Activated naive CD4-positive, alpha-beta T cell treated with anti-CD3 and anti-CD28 coated beads, Interleukin-2, amount 50 U/mL, for 24 hours (primary cell): Measurements from ENCODE around the gene PPM1K.
A peak's percentile ranks its signal among the peaks of the same experiment; 100 is the strongest.

Experiments
- H3K27ac Mint-ChIP-seq: one replicate; pipeline ENCODE4 v1.8.0; 2021; ENCODE audit warnings: mild to moderate bottlenecking, mixed read lengths
- H3K27me3 Mint-ChIP-seq: one replicate; pipeline ENCODE4 v1.8.0; 2021; ENCODE audit warnings: mixed read lengths
- H3K36me3 Mint-ChIP-seq: one replicate; pipeline ENCODE4 v1.8.0; 2021; ENCODE audit warnings: mixed read lengths
- H3K4me1 Mint-ChIP-seq: one replicate; pipeline ENCODE4 v1.8.0; 2021; ENCODE audit warnings: mixed read lengths
- H3K4me3 Mint-ChIP-seq: one replicate; pipeline ENCODE4 v1.8.0; 2021; ENCODE audit warnings: mild to moderate bottlenecking, mixed read lengths
- H3K9me3 Mint-ChIP-seq: one replicate; pipeline ENCODE4 v1.8.0; 2021; ENCODE audit warnings: mixed read lengths

Gene PPM1K

GRCh38 chr4:88286897-88287296 is 2.5 kb upstream of the PPM1K start:
- Mint-ChIP-seq H3K36me3 (peaks cover 4% of the 10 kb centered on the region), H3K4me3 (no peak overlapping the region), H3K9me3 (no peaks in the 10 kb centered on the region), H3K4me1 (peaks cover 28% of the 10 kb centered on the region), H3K27ac (no peak overlapping the region), H3K27me3 (no peaks in the 10 kb centered on the region)

- Mint-ChIP-seq H3K9me3 (no peaks in the 10 kb centered on the region), H3K4me3 (peak overlapping the region; percentile 99), H3K36me3 (peaks cover 4% of the 10 kb centered on the region), H3K4me1 (peaks cover 43% of the 10 kb centered on the region), H3K27me3 (no peaks in the 10 kb centered on the region), H3K27ac (peak overlapping the region; percentile 99)
Observed at GRCh38 chr4:88285235-88285653, 883 bp upstream of the PPM1K start.

- peaks cover 52% of the 10 kb centered on the region for H3K4me1 Mint-ChIP-seq
- H3K36me3 Mint-ChIP-seq, result peaks cover 4% of the 10 kb centered on the region
- peak overlapping the region; percentile 99 for H3K4me3 Mint-ChIP-seq
- no peaks in the 10 kb centered on the region for H3K9me3 Mint-ChIP-seq
- peak overlapping the region; percentile 100 for H3K27ac Mint-ChIP-seq
- no peaks in the 10 kb centered on the region for H3K27me3 Mint-ChIP-seq
Observed at GRCh38 chr4:88283661-88284438, 511 bp downstream of the PPM1K start.

GRCh38 chr4:88280228-88280795 is 4.0 kb downstream of the PPM1K start:
- Mint-ChIP-seq H3K4me3 (peak overlapping the region; percentile 38), H3K4me1 (peaks cover 71% of the 10 kb centered on the region), H3K27ac (peak overlapping the region; percentile 47), H3K36me3 (peaks cover 11% of the 10 kb centered on the region), H3K27me3 (no peaks in the 10 kb centered on the region), H3K9me3 (no peaks in the 10 kb centered on the region)

- no peak overlapping the region for H3K4me3 Mint-ChIP-seq
- H3K4me1 Mint-ChIP-seq, result peaks cover 70% of the 10 kb centered on the region
- H3K27me3 Mint-ChIP-seq, result no peaks in the 10 kb centered on the region
- no peaks in the 10 kb centered on the region for H3K9me3 Mint-ChIP-seq
- no peak overlapping the region for H3K27ac Mint-ChIP-seq
- peaks cover 11% of the 10 kb centered on the region for H3K36me3 Mint-ChIP-seq
Observed at GRCh38 chr4:88277711-88278225, 6.6 kb downstream of the PPM1K start.

- Mint-ChIP-seq H3K9me3 (no peaks in the 10 kb centered on the region), H3K36me3 (peaks cover 11% of the 10 kb centered on the region), H3K4me1 (peaks cover 67% of the 10 kb centered on the region), H3K27ac (peak overlapping the region; percentile 62), H3K27me3 (no peaks in the 10 kb centered on the region), H3K4me3 (no peak overlapping the region)
Observed at GRCh38 chr4:88276952-88277710, 7.2 kb downstream of the PPM1K start.

- no peak overlapping the region for H3K4me3 Mint-ChIP-seq
- peaks cover 13% of the 10 kb centered on the region for H3K36me3 Mint-ChIP-seq
- H3K27ac Mint-ChIP-seq, result no peak overlapping the region
Observed at GRCh38 chr4:88275949-88276515, 8.3 kb downstream of the PPM1K start.

GRCh38 chr4:88275516-88275915 is 8.8 kb downstream of the PPM1K start:
- Mint-ChIP-seq H3K27ac (no peak overlapping the region), H3K4me3 (no peak overlapping the region), H3K4me1 (peaks cover 60% of the 10 kb centered on the region), H3K9me3 (no peaks in the 10 kb centered on the region), H3K27me3 (no peaks in the 10 kb centered on the region), H3K36me3 (peaks cover 13% of the 10 kb centered on the region)

More at GRCh38 chr4:88275949-88276515, 8.3 kb downstream of the PPM1K start:
- no peaks in the 10 kb centered on the region for H3K27me3 Mint-ChIP-seq
- peaks cover 65% of the 10 kb centered on the region for H3K4me1 Mint-ChIP-seq
- no peaks in the 10 kb centered on the region for H3K9me3 Mint-ChIP-seq

- Mint-ChIP-seq H3K27me3 (no peaks in the 10 kb centered on the region), H3K4me3 (no peak overlapping the region), H3K4me1 (peaks cover 13% of the 10 kb centered on the region), H3K9me3 (no peaks in the 10 kb centered on the region), H3K27ac (no peak overlapping the region), H3K36me3 (peaks cover 6% of the 10 kb centered on the region)
Observed at GRCh38 chr4:88268913-88269312, 15.4 kb downstream of the PPM1K start.

- no peaks in the 10 kb centered on the region for H3K9me3 Mint-ChIP-seq
- no peaks in the 10 kb centered on the region for H3K4me1 Mint-ChIP-seq
- no peaks in the 10 kb centered on the region for H3K27me3 Mint-ChIP-seq
- H3K36me3 Mint-ChIP-seq, result peaks cover 13% of the 10 kb centered on the region
- no peak overlapping the region for H3K27ac Mint-ChIP-seq
- no peak overlapping the region for H3K4me3 Mint-ChIP-seq
Observed at GRCh38 chr4:88264336-88264735, 20.0 kb downstream of the PPM1K start.

- peaks cover 9% of the 10 kb centered on the region for H3K36me3 Mint-ChIP-seq
- H3K27me3 Mint-ChIP-seq, result no peaks in the 10 kb centered on the region
- no peaks in the 10 kb centered on the region for H3K9me3 Mint-ChIP-seq
- H3K4me3 Mint-ChIP-seq, result no peak overlapping the region
- no peak overlapping the region for H3K27ac Mint-ChIP-seq
- H3K4me1 Mint-ChIP-seq, result no peaks in the 10 kb centered on the region
Observed at GRCh38 chr4:88257726-88258125, 26.6 kb downstream of the PPM1K start.

GRCh38 chr4:88255111-88255510 is 29.2 kb downstream of the PPM1K start:
- no peaks in the 10 kb centered on the region for H3K27me3 Mint-ChIP-seq
- no peak overlapping the region for H3K4me3 Mint-ChIP-seq
- H3K4me1 Mint-ChIP-seq, result no peaks in the 10 kb centered on the region
- no peak overlapping the region for H3K27ac Mint-ChIP-seq
- H3K9me3 Mint-ChIP-seq, result no peaks in the 10 kb centered on the region
- no peaks in the 10 kb centered on the region for H3K36me3 Mint-ChIP-seq

GRCh38 chr4:88251924-88252323 is 32.4 kb downstream of the PPM1K start:
- no peak overlapping the region for H3K27ac Mint-ChIP-seq
- no peaks in the 10 kb centered on the region for H3K4me1 Mint-ChIP-seq
- no peak overlapping the region for H3K4me3 Mint-ChIP-seq
- H3K9me3 Mint-ChIP-seq, result no peaks in the 10 kb centered on the region
- H3K27me3 Mint-ChIP-seq, result no peaks in the 10 kb centered on the region
- H3K36me3 Mint-ChIP-seq, result no peaks in the 10 kb centered on the region

GRCh38 chr4:88247148-88247547 is 37.2 kb downstream of the PPM1K start:
- Mint-ChIP-seq H3K27me3 (no peaks in the 10 kb centered on the region), H3K4me3 (no peak overlapping the region), H3K4me1 (peaks cover 15% of the 10 kb centered on the region), H3K27ac (no peak overlapping the region), H3K9me3 (no peaks in the 10 kb centered on the region), H3K36me3 (no peaks in the 10 kb centered on the region)

- Mint-ChIP-seq H3K9me3 (no peaks in the 10 kb centered on the region), H3K4me1 (peaks cover 15% of the 10 kb centered on the region), H3K4me3 (no peak overlapping the region), H3K27ac (no peak overlapping the region), H3K27me3 (no peaks in the 10 kb centered on the region), H3K36me3 (no peaks in the 10 kb centered on the region)
Observed at GRCh38 chr4:88246600-88246999, 37.8 kb downstream of the PPM1K start.
